GM12878 (cell line): ENCODE results near the gene TNRC18. TPM values are rescaled to one million over a fixed set of nuclear protein-coding genes. Genes with fewer than 3 reads are reported as not detected.

Experiments used
- ASH2L ChIP-seq: fragments of 300-600, 200-600 bp; sonication (generic); IDR thresholded peaks from 2 replicates; pipeline ENCODE4 v1.6.1; 2017; ENCODE audit warnings: low read depth, mild to moderate bottlenecking, borderline replicate concordance
- BRCA1 ChIP-seq: IDR thresholded peaks from 2 replicates; pipeline ENCODE4 v1.6.1; 2011; ENCODE audit warnings: low read depth, low read length, improper control_type of control experiment
- FOXK2 ChIP-seq: fragments of 450-650 bp; IDR thresholded peaks from 2 replicates; pipeline ENCODE4 v1.6.1; 2017; ENCODE audit warnings: mild to moderate bottlenecking, moderate library complexity
- HCFC1 ChIP-seq: fragments of 150-350 bp; IDR thresholded peaks from 2 replicates; pipeline ENCODE4 v1.6.1; 2014; ENCODE audit warnings: low read length
- HDAC2 ChIP-seq: fragments of 200-600 bp; sonication (generic); IDR thresholded peaks from 2 replicates; pipeline ENCODE4 v1.6.1; 2017
- JUND ChIP-seq: IDR thresholded peaks from 2 replicates; pipeline ENCODE4 v1.6.1; 2012; ENCODE audit warnings: low read depth, mild to moderate bottlenecking, low read length, improper control_type of control experiment, moderate library complexity
- MXI1 ChIP-seq: fragments of 150-350 bp; IDR thresholded peaks from 2 replicates; pipeline ENCODE4 v1.6.1; 2011; ENCODE audit warnings: low read depth, mild to moderate bottlenecking, inconsistent platforms, low read length, improper control_type of control experiment
- PML ChIP-seq: IDR thresholded peaks from 2 replicates; pipeline ENCODE4 v1.6.1; 2012; ENCODE audit warnings: low read length, inconsistent platforms
- SREBF2 ChIP-seq: IDR thresholded peaks from 2 replicates; pipeline ENCODE4 v1.6.1; 2012; ENCODE audit warnings: mild to moderate bottlenecking, low read length
- TAF1 ChIP-seq: IDR thresholded peaks from 2 replicates; pipeline ENCODE4 v1.6.1; 2011; ENCODE audit warnings: mild to moderate bottlenecking, low read depth, low read length, borderline replicate concordance
- ZNF384 ChIP-seq: IDR thresholded peaks from 2 replicates; pipeline ENCODE4 v1.6.1; 2012; ENCODE audit warnings: low read depth, mild to moderate bottlenecking, low read length, improper control_type of control experiment, borderline replicate concordance
- polyA plus RNA-seq, 11 experiments: library from polyadenylated mRNA; depleted of rRNA in 4 of 11; unstranded in 6 of 11; stranded (reverse) in 5 of 11; fragments of >200 nt; fragmentation: Nextera tagmentation in 4 of 11; fragmentation: Illumina TruSeq in 1 of 11; extraction: Ambion mirVana in 4 of 11; extraction: Trizol in 1 of 11; gene quantifications; 1 replicate in 1 of 11; 2 replicates in 10 of 11; pipeline versions ENCODE4 v1.2.1 to v1.2.3, GENCODE V29; 2011 to 2016; ENCODE audit warnings: inconsistent platforms in 2 of 11, missing spikeins in 2 of 11, low read depth in 1 of 11
- total RNA-seq, 4 experiments: library from RNA; depleted of rRNA in 3 of 4; stranded (reverse); fragments of >200 nt in 3 of 4; fragmentation: Illumina TruSeq in 1 of 4; extraction: Trizol in 1 of 4; gene quantifications; 2 replicates each; pipeline versions ENCODE4 v1.2.1 to v1.2.3, GENCODE V29; 2013 to 2021
- TF ChIP-seq, protein P1 (sequence below): fragments of 450-650 bp; IDR thresholded peaks from 2 replicates; pipeline ENCODE4 v1.6.1; 2016; ENCODE audit warnings: mild to moderate bottlenecking, moderate library complexity, borderline replicate concordance
- TF ChIP-seq, protein P2 (sequence below), 3 experiments: IDR thresholded peaks in 2 of 3; conservative IDR thresholded peaks in 1 of 3; 2 replicates each; pipeline ENCODE4 v1.5.1; 2011; ENCODE audit warnings: low read depth in 3 of 3, low read length in 3 of 3, mild to moderate bottlenecking in 3 of 3, control low read depth in 2 of 3, moderate library complexity in 2 of 3, inconsistent platforms in 1 of 3, mixed read lengths in 1 of 3; ENCODE audit not compliant: control insufficient read depth in 2 of 3, insufficient read depth in 1 of 3; ENCODE audit errors: extremely low read depth in 1 of 3
- TF ChIP-seq, protein P3 (sequence below): fragments of 450-650 bp; conservative IDR thresholded peaks from 2 replicates; pipeline ENCODE4 v1.6.1; 2017; ENCODE audit warnings: mild to moderate bottlenecking, moderate library complexity
- TF ChIP-seq, protein P4 (sequence below): IDR thresholded peaks from 2 replicates; pipeline ENCODE4 v1.6.1; 2011; ENCODE audit warnings: mild to moderate bottlenecking, low read depth, low read length, moderate library complexity; ENCODE audit not compliant: insufficient replicate concordance
- TF ChIP-seq, protein P5 (sequence below): IDR thresholded peaks from 2 replicates; pipeline ENCODE4 v1.6.1; 2011; ENCODE audit warnings: low read depth, low read length, improper control_type of control experiment, borderline replicate concordance

Gene TNRC18
- total and polyA plus RNA-seq, 10 of the 15 experiments (the other 5 are each of a cell fraction or from before 2014, with no cell fraction given): 0.02 to 31.7 (median 5.4) TPM

DNA sequence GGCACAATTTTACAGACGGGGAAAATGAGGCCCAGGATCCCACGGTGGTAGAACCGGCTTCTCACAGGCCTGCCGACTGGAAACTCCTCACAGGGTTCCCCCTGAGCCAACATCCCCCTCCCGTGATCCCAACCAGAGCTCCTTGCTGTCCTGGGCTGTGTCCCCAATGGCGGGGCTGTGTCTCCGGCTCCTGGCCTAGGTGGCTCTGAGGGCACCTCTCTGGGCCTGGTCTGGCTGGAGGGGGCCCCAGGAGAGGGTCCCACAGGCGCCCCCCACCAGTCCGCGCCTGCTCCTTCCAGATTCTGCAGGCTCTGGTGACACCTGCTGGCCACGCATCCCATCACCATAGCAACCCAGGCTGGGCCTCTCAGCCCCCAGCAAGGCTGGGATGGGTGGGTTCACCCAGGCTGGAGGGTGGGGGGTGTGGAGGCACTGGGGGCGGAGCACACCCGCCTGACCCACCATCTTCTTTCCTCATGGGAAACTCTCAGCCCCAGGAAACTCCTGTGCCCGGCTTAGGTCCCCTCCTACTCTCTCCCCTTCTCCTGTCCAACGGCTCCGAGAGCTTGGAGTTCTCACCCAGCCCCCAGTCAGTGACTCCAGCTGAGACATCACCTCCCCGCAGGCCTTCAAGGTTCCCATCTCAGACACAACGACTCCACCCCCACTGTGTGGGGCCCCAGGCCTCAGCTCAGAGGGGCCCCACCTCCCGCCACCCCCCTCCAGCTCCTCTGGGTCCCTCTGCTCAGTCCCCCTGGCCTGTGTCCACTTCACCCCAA, 27.1 kb upstream of the TNRC18 start (continued):
- TF ChIP-seq HDAC2: no peak
- no peak for TF ChIP-seq FOXK2
- TF ChIP-seq, protein P1, sequence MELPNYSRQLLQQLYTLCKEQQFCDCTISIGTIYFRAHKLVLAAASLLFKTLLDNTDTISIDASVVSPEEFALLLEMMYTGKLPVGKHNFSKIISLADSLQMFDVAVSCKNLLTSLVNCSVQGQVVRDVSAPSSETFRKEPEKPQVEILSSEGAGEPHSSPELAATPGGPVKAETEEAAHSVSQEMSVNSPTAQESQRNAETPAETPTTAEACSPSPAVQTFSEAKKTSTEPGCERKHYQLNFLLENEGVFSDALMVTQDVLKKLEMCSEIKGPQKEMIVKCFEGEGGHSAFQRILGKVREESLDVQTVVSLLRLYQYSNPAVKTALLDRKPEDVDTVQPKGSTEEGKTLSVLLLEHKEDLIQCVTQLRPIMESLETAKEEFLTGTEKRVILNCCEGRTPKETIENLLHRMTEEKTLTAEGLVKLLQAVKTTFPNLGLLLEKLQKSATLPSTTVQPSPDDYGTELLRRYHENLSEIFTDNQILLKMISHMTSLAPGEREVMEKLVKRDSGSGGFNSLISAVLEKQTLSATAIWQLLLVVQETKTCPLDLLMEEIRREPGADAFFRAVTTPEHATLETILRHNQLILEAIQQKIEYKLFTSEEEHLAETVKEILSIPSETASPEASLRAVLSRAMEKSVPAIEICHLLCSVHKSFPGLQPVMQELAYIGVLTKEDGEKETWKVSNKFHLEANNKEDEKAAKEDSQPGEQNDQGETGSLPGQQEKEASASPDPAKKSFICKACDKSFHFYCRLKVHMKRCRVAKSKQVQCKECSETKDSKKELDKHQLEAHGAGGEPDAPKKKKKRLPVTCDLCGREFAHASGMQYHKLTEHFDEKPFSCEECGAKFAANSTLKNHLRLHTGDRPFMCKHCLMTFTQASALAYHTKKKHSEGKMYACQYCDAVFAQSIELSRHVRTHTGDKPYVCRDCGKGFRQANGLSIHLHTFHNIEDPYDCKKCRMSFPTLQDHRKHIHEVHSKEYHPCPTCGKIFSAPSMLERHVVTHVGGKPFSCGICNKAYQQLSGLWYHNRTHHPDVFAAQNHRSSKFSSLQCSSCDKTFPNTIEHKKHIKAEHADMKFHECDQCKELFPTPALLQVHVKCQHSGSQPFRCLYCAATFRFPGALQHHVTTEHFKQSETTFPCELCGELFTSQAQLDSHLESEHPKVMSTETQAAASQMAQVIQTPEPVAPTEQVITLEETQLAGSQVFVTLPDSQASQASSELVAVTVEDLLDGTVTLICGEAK: no peak
- TF ChIP-seq, protein P2, sequence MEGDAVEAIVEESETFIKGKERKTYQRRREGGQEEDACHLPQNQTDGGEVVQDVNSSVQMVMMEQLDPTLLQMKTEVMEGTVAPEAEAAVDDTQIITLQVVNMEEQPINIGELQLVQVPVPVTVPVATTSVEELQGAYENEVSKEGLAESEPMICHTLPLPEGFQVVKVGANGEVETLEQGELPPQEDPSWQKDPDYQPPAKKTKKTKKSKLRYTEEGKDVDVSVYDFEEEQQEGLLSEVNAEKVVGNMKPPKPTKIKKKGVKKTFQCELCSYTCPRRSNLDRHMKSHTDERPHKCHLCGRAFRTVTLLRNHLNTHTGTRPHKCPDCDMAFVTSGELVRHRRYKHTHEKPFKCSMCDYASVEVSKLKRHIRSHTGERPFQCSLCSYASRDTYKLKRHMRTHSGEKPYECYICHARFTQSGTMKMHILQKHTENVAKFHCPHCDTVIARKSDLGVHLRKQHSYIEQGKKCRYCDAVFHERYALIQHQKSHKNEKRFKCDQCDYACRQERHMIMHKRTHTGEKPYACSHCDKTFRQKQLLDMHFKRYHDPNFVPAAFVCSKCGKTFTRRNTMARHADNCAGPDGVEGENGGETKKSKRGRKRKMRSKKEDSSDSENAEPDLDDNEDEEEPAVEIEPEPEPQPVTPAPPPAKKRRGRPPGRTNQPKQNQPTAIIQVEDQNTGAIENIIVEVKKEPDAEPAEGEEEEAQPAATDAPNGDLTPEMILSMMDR (IDR thresholded peaks at IDR 0.05 in 2 of 3, conservative IDR thresholded peaks at IDR 0.05 in 1 of 3; ENCODE audit: control insufficient read depth in 2 of 3, extremely low read depth in 1 of 3, insufficient read depth in 1 of 3, low read depth in 3 of 3, low read length in 3 of 3): peak; percentile 48 to 70 (median 61)
- no peak for TF ChIP-seq PML
- no peak for TF ChIP-seq MXI1
- TF ChIP-seq SREBF2: no peak
- TF ChIP-seq JUND: no peak
- TF ChIP-seq, protein P3, sequence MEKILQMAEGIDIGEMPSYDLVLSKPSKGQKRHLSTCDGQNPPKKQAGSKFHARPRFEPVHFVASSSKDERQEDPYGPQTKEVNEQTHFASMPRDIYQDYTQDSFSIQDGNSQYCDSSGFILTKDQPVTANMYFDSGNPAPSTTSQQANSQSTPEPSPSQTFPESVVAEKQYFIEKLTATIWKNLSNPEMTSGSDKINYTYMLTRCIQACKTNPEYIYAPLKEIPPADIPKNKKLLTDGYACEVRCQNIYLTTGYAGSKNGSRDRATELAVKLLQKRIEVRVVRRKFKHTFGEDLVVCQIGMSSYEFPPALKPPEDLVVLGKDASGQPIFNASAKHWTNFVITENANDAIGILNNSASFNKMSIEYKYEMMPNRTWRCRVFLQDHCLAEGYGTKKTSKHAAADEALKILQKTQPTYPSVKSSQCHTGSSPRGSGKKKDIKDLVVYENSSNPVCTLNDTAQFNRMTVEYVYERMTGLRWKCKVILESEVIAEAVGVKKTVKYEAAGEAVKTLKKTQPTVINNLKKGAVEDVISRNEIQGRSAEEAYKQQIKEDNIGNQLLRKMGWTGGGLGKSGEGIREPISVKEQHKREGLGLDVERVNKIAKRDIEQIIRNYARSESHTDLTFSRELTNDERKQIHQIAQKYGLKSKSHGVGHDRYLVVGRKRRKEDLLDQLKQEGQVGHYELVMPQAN: 0 out of 2 replicates have a peak, but pooled peaks have one; percentile 28
- no peak for TF ChIP-seq ASH2L
- no peak for TF ChIP-seq HCFC1
- no peak for TF ChIP-seq TAF1
- no peak for TF ChIP-seq ZNF384
- TF ChIP-seq, protein P4, sequence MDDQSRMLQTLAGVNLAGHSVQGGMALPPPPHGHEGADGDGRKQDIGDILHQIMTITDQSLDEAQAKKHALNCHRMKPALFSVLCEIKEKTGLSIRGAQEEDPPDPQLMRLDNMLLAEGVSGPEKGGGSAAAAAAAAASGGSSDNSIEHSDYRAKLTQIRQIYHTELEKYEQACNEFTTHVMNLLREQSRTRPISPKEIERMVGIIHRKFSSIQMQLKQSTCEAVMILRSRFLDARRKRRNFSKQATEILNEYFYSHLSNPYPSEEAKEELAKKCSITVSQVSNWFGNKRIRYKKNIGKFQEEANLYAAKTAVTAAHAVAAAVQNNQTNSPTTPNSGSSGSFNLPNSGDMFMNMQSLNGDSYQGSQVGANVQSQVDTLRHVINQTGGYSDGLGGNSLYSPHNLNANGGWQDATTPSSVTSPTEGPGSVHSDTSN: no peak
- TF ChIP-seq, protein P5, sequence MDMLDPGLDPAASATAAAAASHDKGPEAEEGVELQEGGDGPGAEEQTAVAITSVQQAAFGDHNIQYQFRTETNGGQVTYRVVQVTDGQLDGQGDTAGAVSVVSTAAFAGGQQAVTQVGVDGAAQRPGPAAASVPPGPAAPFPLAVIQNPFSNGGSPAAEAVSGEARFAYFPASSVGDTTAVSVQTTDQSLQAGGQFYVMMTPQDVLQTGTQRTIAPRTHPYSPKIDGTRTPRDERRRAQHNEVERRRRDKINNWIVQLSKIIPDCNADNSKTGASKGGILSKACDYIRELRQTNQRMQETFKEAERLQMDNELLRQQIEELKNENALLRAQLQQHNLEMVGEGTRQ: no peak
- no peak for TF ChIP-seq BRCA1
